ENCODE measurements around the gene TMEFF2.
A peak's percentile ranks its signal among the peaks of the same experiment; 100 is the strongest.
"Not testable (repeated sequence)": the region's sequence is repeated elsewhere in the genome, so short reads cannot be mapped to it uniquely, and the experiment has no call there.

The TMEFF2 gene

DNA sequence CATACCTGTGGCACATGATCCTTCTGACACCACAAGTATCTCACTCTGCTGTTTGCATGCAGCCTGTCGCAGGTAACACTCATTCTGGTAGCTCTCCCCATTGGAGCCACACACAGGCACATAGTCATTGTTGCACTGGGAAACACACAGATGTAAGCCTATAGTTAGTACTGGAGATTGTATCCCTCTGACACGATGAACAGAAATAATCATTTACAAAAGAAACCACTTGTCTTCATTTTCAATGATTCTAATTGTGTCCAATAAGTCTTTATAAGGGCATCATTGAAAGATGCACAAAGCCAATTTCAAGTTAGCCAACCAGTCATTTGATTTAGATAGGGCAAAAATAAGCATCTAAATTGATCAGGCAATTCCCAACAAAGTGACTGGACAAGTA is 10.4 kb downstream of the TMEFF2 start:
- DNase-seq (ENCODE audit: low spot score): no peak
- no peak for FAIRE-seq

DNA sequence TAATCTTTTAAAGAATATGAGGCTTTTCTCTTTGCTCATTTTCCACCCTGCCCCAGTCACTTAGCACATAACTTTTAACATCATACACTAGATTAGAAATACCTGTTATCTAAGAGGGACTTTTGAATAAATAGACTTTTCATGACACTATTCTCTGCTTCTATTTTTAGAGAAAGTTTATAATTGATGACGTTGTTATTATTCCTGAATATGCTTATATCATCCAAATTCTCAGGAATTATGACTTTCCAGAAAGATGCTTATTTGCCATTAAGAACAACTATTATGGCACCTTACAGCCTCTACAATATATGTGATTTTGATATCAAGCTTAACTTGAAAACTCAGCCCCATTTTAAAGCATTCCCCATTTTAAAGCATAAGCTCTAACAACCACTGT is 11.4 kb downstream of the TMEFF2 start:
- DNase-seq (ENCODE audit: low spot score) (no peak), FAIRE-seq (no peak)

DNA sequence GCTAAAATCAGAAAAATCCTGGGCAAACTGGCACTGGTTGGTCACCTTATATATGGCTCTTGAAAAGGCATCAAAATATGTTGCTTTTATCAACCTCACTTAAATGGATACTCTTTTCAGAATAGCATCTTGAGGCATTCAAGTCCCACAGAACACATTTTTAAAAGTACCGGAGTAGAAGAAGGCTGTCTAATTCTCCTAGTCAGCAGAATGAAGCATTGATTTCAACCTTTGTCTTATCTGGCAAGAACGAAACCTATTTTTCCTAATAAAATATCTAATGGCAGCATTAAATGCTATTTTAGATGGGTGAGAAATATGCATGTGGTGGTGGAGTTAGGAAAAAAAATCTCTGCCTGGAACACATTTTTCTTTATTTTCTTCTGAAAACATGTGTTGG is 27.8 kb downstream of the TMEFF2 start:
- FAIRE-seq: no peak
- no peak for DNase-seq (ENCODE audit: low spot score)

DNA sequence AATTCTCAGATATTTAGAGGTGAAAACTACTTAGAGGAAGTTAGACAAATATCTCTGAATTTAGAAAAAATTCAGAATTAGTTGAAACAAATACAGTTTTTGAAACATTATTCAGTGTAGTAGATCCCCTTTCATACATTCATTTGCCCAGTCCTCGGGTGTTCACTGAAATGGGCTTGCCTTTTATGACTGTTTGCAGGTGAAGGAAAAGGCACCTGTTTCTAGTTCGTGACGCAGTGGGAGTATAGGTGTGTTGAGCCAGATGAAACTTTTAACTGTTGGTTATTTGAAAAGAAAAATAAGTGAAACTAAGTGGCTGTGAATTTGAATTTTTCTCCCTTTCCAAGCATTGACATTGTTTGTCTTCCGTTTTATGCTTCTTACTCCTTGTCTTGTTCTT is 28.9 kb downstream of the TMEFF2 start:
- no peak for DNase-seq (ENCODE audit: low spot score)
- no peak for FAIRE-seq

DNA sequence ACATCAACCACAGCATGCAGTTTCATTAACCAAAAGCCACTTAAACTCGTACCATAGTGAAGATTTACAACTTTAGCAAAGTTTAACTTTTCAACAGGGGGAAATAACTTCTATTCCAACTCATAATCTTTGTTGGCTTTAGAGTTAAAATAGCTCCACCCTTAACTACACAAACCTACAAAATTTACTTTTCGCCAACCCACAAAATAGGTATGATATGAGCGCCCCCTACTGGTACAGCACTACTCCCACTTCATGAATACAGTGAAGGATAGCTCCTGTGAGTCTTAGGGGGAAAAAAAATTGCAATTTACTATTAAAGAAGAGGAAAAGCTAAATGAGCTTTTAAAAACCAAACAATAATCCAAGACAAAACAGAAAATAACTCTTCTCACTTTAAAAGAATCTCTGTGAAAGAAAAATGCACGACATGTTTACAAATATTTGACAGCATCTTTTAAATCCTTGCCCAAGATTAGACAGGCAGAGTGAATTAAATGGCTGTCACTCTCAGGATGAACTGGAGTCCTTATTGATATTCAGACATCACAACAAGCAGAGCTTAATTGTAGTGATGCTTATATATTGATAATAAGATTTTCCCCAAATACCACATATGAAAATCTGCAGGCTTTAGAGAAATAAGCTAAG is 32.2 kb downstream of the TMEFF2 start:
- DNase-seq (ENCODE audit: low spot score) (peak; percentile 63), FAIRE-seq (peak; percentile 84)

DNA sequence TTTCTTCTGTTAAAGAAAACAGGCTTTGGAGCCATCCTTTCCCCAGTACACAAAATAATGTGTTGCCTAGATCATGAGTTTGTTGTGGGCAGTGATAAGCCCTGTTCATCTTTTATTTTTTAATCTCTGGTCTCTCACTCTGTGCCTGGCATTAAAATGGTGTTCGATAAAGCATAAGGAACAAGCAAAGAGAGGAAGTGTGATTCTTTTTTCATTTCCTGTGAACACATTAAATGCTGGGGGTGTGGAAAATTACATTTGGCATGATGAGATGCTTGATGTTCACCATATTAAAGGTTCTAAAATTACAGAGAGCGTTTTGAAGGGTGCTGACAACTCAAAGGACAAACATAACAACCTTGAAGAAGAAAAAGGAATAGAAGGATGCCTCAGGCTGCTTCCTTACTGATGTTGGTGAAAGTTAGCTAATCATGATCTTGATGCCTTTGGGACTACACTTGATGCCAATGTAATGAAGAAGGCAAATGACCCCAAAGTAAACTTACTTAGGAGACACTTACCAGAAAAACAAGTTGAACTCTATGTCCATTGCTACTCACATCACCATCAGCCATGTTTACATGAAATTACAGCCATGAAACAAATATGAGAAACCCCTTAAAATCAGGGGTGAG is 33.0 kb downstream of the TMEFF2 start:
- DNase-seq (ENCODE audit: low spot score) (no peak), FAIRE-seq (no peak)

DNA sequence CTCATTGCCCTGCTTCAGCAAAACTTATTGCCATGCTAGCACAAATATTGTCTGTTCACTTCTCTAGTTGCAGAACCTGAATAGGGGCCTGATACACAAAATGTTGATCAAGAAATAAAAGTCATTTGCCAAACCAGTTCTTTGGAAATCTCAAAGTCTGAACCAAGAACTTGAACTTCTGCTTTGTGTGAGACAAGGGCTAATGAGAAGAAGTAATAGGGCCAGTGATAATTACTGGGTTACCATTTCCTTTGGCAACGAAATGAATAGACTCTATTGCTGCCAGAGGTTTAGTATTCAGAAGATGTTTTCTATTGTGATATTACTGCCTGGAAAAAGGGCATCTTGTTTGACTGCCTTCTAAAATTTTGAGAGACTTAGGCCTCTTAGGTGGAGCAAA is 35.0 kb downstream of the TMEFF2 start:
- DNase-seq (ENCODE audit: low spot score): no peak

DNA sequence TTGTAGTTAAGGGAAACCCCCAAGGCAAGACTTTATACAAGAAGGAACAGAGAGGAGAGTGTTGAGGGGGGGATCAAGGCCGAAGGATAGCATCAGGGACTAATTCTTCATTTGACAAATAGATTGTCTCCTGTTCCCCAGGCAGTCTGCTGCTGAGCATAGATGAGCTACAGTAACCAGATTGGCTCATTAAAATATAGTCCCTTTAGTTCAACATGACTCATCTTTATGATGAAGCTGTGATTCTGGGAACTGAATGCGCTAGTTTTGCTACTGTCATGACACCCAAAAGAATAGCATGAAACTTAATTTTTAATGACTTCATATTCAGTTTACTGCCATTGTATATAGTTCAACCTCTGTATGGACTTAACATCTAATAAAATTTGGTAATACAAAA is 35.5 kb downstream of the TMEFF2 start:
- FAIRE-seq: no peak

More for the DNA sequence above, 35.0 kb downstream of the TMEFF2 start:
- no peak for FAIRE-seq

DNA sequence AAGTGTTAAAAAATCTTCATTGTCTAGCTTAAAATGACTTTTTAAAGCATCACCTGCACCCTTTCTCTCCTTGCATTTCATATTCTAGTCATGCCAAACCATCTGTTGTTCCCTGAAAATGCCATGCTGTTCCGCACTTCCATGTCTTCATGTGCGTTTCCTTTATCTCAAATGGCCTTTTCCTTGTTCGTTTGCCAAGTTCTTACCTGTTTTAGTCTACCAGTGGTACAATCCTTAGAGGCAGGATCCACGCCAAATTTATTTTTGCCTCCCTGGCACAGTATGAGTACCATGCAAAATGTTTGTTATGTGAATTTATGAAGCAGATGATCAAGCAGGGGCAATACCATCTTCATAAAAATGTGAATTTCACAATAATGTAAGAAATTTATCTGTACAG is 37.0 kb downstream of the TMEFF2 start:
- FAIRE-seq (no peak), DNase-seq (ENCODE audit: low spot score) (no peak)

More for the DNA sequence above, 35.5 kb downstream of the TMEFF2 start:
- no peak for DNase-seq (ENCODE audit: low spot score)

DNA sequence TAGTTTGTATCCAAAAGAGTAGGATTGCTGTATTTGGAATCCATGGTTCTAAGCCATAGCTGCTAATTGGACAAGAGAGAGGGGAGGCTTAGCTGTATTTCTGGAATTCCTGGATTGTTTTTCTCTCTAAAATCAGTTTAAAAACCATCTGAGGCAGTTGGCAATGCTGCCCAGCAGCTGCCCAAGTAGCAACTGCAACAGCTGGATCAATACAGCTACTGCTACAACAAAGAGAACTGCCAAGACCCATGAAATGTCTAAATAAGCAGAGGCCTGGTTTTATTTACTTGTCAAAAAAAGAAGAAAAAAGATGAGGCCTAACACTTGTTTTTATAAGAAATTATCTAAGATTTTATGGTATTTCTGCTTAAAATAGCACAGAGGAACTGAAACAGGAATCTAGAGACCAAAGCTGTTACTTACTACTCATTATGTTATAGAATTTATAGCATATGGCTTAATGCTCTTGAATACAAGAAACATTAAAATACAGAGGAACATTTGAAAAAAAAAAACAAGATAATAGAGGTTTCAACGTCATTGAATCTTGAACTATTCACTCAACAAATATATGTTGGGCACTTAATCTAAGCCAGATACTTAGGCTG is 39.1 kb downstream of the TMEFF2 start:
- no peak for FAIRE-seq
- no peak for DNase-seq (ENCODE audit: low spot score)

DNA sequence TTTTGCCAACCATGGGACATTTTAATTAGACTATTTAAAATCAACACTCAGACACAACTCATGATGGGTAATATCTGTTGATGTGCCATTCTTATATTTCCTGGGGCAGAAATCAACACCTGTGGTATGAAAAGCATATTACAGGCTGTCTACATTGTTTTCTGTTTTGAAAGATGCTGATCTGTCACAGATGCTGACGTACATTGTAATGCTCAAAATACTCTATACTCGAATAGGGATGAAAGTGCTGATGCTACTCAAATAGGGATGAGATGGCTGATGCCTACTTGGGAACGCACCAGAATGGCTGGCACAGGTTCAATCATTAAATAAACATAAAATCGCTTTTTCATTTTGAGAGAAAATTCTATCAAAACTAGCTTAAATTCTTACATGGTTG is 41.2 kb downstream of the TMEFF2 start:
- FAIRE-seq (no peak), DNase-seq (ENCODE audit: low spot score) (no peak)

DNA sequence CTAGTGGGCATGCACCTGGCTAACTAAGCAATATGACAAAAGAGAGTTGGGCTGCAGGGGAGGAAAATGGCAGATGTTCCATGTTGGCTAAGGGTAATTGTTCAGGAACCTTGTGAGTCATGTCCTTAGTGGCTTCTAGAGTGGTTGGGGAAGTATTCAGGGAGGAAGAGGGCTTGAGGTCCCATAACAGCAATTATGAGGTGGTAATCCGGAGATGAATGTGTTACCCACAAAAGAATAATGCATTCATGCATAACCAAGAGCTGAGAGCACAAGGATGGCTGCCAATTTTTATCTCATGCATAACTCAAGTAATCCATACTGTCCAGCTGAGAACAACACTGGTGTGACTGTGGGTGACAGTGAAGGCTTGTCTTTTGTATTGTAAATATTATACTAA is 42.9 kb downstream of the TMEFF2 start:
- DNase-seq (ENCODE audit: low spot score) (peak; percentile 85), FAIRE-seq (peak; percentile 93)

DNA sequence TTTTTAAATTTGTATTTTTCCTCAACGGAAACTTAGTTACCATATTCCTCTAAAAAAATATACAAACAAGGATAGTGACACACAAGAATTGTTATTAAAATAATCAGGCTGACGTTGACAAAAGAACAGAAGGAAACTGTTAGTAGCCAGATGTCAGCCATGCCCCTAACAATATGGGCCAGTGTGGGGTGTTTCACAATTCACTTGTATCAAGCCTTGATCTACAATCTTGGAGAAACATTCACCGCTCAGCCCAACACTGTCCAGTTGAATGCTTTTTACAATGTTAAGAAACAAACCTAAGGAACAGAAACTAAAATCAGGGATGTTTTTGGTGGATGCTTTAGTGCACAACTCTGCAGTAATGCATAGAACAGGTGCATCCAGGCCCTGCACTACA is 44.6 kb downstream of the TMEFF2 start:
- no peak for DNase-seq (ENCODE audit: low spot score)
- no peak for FAIRE-seq

DNA sequence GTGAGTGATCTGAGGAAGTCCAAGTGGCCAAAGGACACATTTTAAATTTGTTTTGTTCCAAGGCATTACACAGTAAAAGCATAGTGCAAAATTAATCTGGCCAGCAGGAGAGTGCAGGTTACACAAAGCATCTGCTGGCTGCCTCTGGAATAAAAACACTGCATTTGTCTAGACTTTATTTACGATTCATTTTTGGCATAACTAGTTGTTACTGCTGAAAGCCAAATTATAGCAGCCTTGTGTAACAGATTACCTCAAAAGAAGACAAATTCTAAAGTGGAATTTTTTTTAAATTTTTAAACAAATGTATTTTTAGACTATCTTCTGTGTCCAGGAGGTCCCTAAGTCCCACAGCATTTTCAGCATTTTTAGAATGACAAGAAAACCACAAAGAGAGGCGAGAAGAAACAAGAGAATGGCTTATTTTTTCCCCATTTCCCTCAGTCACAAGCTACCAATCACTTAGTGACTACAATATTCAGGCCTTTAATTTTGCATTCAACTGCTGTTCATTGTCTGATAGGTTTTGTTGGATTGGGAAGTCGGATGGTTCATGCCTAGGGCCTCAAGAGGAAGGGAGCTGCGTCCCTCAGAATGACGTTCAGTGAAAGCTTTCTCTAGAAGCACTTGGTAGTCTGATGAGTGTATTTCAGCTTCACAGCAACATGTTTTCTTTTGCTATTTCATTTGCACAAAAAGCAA is 46.0 kb downstream of the TMEFF2 start:
- peak; percentile 54 for FAIRE-seq
- no peak for DNase-seq (ENCODE audit: low spot score)

DNA sequence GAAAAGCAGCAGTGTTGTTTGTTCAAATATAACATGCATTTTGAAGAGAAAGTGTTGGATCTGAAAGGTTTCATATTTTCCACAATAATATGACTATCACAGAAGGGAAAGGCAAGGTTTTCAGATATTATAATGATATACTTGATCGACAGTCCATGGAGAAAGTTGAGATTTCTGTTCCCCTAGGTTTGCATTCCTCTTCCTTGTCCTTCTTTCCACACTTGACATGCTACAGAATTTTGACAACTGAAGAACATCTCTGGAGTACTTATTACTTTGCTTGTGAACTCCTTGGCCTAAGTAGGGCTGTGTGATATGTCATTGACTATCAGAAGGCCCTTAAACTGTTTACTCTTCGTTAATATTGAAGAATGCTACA is 46.5 kb downstream of the TMEFF2 start:
- no peak for DNase-seq (ENCODE audit: low spot score)
- FAIRE-seq: peak; percentile 57

DNA sequence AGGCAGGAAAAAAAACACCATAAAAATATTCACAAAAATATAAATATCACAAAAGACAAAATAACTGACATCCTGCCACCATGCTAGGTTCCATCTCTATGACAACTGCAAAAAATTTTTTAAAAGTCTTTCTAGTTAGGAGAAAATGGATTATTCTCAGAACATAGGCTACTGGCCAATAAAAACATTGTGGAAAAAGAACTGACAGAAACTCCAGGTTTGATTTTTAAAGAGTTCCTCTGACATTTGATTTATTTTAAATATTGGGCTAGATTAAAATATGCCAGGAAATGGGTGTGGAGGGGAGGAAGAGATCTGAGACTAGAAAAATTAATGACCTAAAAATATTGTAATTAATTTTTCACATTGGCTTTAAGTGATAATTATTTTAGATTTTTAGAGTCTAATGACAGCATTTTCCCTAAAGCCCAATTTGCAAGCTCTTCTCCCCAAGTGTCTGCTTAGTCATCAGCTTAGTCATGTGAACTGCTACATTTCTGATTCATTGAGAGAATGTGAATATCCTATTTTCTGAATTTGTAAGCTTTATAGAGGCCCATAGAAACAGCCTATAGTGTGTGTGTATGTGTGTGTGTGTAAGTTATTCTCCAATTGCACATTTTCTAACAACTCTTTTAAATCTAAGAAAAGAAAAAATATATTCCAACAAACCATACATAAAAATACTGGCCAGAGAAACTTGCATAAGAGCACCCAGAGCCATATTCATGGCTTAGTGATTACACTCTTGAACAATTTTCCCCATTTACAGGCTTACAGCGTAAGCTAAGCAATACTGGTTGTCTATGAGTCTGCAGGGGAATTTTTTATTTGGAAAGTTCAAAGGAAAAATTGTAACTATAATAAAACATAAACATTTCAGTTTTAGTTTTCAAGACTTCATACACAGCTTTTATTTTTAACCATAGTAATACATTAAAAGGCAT is 48.4 kb downstream of the TMEFF2 start:
- peak; percentile 93 for FAIRE-seq
- peak; percentile 54 for DNase-seq (ENCODE audit: low spot score)

DNA sequence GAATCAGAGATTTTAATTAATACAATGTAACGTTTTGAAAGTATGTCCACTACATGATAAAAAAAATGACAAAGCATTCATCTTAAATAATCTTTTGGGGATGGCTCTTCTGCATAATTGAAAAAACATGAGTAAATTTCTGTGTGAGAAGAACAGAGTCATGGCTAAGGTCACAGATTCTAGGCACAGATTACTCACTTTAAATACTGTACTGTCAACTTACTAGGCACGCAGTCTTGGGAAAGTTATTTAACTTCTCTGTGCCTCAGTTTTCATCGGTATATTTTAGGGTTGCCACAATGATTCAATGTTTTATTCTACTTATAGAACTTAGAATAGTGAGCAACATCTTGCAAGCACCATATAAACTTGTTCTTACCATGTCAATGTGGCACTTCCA is 49.2 kb downstream of the TMEFF2 start:
- FAIRE-seq (no peak), DNase-seq (ENCODE audit: low spot score) (no peak)

DNA sequence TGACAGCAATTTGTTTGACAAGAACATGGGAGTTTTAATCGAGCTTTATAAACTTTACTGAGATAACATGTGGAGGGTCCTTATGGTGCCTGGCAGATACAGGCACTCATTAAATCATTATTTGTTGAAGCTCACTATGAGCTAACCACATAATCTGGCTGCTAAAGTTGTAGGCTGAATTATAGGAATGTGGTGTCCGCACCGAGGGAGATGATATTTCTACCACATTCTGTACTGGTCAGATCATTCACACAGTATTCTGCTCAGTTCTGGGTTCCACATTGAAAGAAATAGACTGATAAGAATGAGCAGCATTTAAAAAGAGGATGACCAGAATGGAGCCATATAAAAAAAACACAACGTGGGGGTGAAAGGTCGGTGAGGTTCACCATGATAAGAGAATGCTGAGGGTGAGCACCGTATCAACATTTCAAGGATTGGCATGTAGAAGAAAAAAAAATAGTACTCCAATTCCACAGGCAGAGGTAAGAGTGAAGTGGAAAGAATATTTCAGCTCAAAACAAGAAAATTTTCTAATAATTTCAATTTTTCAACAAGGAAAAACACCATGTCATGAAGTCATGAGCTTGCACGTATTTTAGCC is 54.4 kb downstream of the TMEFF2 start:
- DNase-seq (ENCODE audit: low spot score) (no peak), FAIRE-seq (no peak)

DNA sequence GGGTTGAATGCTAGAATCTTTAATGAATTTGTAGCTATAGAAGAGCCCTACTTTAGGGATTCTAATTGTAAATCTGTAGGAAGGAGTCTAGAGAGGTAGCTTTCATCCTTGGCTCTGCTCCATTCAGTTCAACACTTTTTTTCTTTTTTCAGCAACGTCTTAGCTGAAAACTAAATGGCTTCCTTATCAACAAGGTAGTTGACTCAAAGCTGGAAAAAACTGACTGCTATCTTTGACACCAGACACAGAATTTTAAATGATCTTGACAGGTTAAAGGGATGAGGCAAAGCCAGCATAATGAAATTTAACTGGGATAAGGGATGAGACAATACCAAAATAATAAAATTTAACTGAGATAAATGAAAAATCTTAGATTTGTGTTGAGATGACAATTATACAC is 54.9 kb downstream of the TMEFF2 start:
- FAIRE-seq: no peak
- no peak for DNase-seq (ENCODE audit: low spot score)

DNA sequence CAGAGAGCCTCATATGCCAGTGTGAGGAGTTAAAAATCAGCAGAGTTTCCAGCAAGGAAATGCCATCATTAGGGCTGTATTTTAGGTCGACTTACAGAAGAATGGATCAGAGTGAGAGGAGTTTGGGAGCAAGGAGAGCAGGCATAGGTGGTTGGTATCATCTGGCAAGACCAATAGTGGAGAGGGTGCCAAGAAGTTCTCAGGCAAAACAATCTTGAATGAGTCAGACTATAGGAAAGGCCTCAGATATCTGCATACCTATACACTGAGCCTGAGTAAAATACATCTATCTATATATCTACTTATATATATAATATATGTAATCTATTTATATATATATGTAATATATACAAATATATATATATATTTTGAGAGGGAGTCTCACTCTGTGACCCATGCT is 57.3 kb downstream of the TMEFF2 start:
- DNase-seq (ENCODE audit: low spot score) (no peak), FAIRE-seq (no peak)

DNA sequence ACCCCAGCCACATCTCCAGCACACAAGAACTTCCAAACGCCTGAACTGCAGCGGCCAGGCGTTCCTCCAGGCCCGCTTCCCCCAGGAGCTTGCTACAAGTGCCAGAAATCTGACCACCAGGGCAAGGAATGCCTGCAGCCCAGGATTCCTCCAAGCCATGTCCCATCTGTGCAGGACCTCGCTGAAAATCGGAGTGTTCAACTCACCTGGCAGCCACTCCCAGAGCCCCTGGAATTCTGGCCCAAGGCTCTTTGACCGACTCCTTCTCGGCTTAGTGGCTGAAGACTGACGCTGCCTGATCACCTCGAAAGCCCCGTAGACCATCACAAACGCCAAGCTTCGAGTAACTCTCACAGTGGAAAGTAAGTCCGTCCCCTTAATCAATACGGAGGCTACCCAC is 62.1 kb downstream of the TMEFF2 start:
- DNase-seq (ENCODE audit: low spot score); FAIRE-seq: not testable (repeated sequence)

All from RCC 7860 (cell line).